Transverse colon (tissue), 4 donors: Measurements from ENCODE around the gene AGAP9. TPM values are rescaled to one million over a fixed set of nuclear protein-coding genes. Genes with fewer than 3 reads are reported as not detected.

Source experiments
- DNase-seq: peaks from one replicate; pipeline ENCODE4 v3.0.0-alpha.2; 2019
- H3K27ac ChIP-seq, 4 donors: fragments of 200-600 bp; sonication (generic); 2 replicates each; pipeline ENCODE4 v1.5.1; 2016 to 2018; ENCODE audit warnings: inconsistent platforms in 4 of 4
- H3K27me3 ChIP-seq: fragments of 200-600 bp; sonication (generic); 2 replicates; pipeline ENCODE4 v1.5.1; 2017; ENCODE audit warnings: inconsistent platforms
- H3K36me3 ChIP-seq, 4 donors: fragments of 200-600 bp; sonication (generic); 2 replicates each; pipeline ENCODE4 v1.5.1; 2017 to 2019; ENCODE audit warnings: inconsistent platforms in 4 of 4
- H3K4me1 ChIP-seq, 4 donors: fragments of 200-600 bp; sonication (generic); 2 replicates each; pipeline ENCODE4 v1.5.1; 2017 to 2020; ENCODE audit warnings: inconsistent platforms in 4 of 4
- H3K4me3 ChIP-seq, 4 donors: fragments of 200-600 bp; sonication (generic); 1 replicate in 1 of 4; 2 replicates in 3 of 4; pipeline versions ENCODE4 v1.5.1 to v1.6.1; 2017 to 2019; ENCODE audit warnings: inconsistent platforms in 4 of 4
- H3K9me3 ChIP-seq, 2 donors: fragments of 200-600 bp; sonication (generic); 2 replicates each; pipeline ENCODE4 v1.5.1; 2017 to 2019; ENCODE audit warnings: inconsistent platforms in 2 of 2
- CTCF ChIP-seq, 5 experiments: fragments of 200-600 bp in 3 of 5; fragments of 450-650 bp in 2 of 5; sonication (generic) in 3 of 5; IDR thresholded peaks; 1 replicate in 2 of 5; 2 replicates in 3 of 5; pipeline ENCODE4 v1.5.1; 2016 to 2017; ENCODE audit warnings: antibody characterized with exemption in 5 of 5, inconsistent platforms in 3 of 5, mild to moderate bottlenecking in 2 of 5, moderate library complexity in 1 of 5
- EP300 ChIP-seq: sonication (generic); formaldehyde crosslinking; IDR thresholded peaks from one replicate; pipeline ENCODE4 v1.6.1; 2017; ENCODE audit warnings: antibody characterized with exemption, low read depth
- POLR2A ChIP-seq: fragments of 450-650 bp; IDR thresholded peaks from one replicate; pipeline ENCODE4 v1.6.1; 2016; ENCODE audit warnings: antibody characterized with exemption, mild to moderate bottlenecking, moderate library complexity
- POLR2AphosphoS5 ChIP-seq, 3 donors: sonication (generic); formaldehyde crosslinking; IDR thresholded peaks; one replicate each; pipeline ENCODE4 v1.6.1; 2016; ENCODE audit warnings: antibody characterized with exemption in 3 of 3
- WGBS, 2 donors: methylation state at CpG; one replicate each; pipeline ENCODE4 v1.1.5; 2018; ENCODE audit warnings: low coverage in 1 of 2; 5-methylcytosine and 5-hydroxymethylcytosine counted together
- in situ Hi-C, 4 donors: fragments of 200-750 bp; cut with MboI; loops; one replicate each; pipeline versions ENCODE4 v1.15.0 to v1.15.1; 2017; ENCODE audit warnings: low sequenced_read_pairs in 3 of 4, low pct_ligation_motif_present in 1 of 4, low pct_unique_long_range_greater_than_20kb in 1 of 4
- intact Hi-C: fragments of 100-400 bp; cut with DNase I; formaldehyde crosslinking; loops from one replicate; pipeline ENCODE4 v1.15.1; 2023; ENCODE audit warnings: low total_unique reads
- total RNA-seq, 4 donors: library from RNA; depleted of rRNA; stranded (reverse); fragments of >200 nt; gene quantifications; one replicate each; pipeline ENCODE4 v1.1.0, GENCODE V29; 2016

Gene AGAP9
- total RNA-seq, 4 donors from 2014 or later = 2.0 to 18.6 (median 12.4) TPM

- no peak for DNase-seq
- H3K9me3 ChIP-seq = no peaks in the 10 kb centered on the region
- 71 to 76% methylated on average over 4 to 10 of the region's 10 CpGs for WGBS, 2 donors
- H3K4me3 ChIP-seq = no peak overlapping the region
- in situ Hi-C loops = no loop called here
- no peaks in the 10 kb centered on the region for H3K36me3 ChIP-seq
- no peaks in the 10 kb centered on the region for H3K27me3 ChIP-seq
- intact Hi-C loops = no loop called here
- no peak for TF ChIP-seq CTCF (IDR thresholded peaks at IDR 0.05)
- TF ChIP-seq POLR2A = no peak
- TF ChIP-seq EP300 = no peak
- TF ChIP-seq POLR2AphosphoS5 (IDR thresholded peaks at IDR 0.05) = no peak
- H3K27ac ChIP-seq = no peak overlapping the region
- H3K4me1 ChIP-seq = no peaks in the 10 kb centered on the region
Measured at GRCh38 chr10:47454008-47454779, 69.2 kb downstream of the AGAP9 start.

GRCh38 chr10:47453141-47454007 lies 70.1 kb downstream of the AGAP9 start:
- Histone ChIP-seq H3K36me3 (no peaks in the 10 kb centered on the region), H3K4me1 (no peaks in the 10 kb centered on the region), H3K27me3 (no peaks in the 10 kb centered on the region), H3K4me3 (no peak overlapping the region), H3K9me3 (no peaks in the 10 kb centered on the region), H3K27ac (no peak overlapping the region)
- 54 to 100% methylated on average over 1 to 7 of the region's 7 CpGs for WGBS, 2 donors
- TF ChIP-seq POLR2A (no peak), EP300 (no peak), POLR2AphosphoS5 (IDR thresholded peaks at IDR 0.05) (no peak), CTCF (IDR thresholded peaks at IDR 0.05) (no peak)
- DNase-seq = no peak
- intact Hi-C loops = no loop called here
- in situ Hi-C loops = no loop called here

- H3K4me3 ChIP-seq = no peak overlapping the region
- H3K27ac ChIP-seq = no peak overlapping the region
- no peaks in the 10 kb centered on the region for H3K4me1 ChIP-seq
- intact Hi-C loops (no loop called here), in situ Hi-C loops (no loop called here)
- DNase-seq = no peak
- TF ChIP-seq CTCF (IDR thresholded peaks at IDR 0.05) = no peak
- TF ChIP-seq POLR2A = no peak
- no peak for TF ChIP-seq POLR2AphosphoS5 (IDR thresholded peaks at IDR 0.05)
- H3K9me3 ChIP-seq = no peaks in the 10 kb centered on the region
- WGBS, 2 donors = 58% methylated on average over 11 of the region's 11 CpGs; no CpG with 5 or more reads in 1 of the 2 donors
- H3K36me3 ChIP-seq = no peaks in the 10 kb centered on the region
- no peaks in the 10 kb centered on the region for H3K27me3 ChIP-seq
Measured at GRCh38 chr10:47452495-47453140, 70.8 kb downstream of the AGAP9 start.

GRCh38 chr10:47451998-47452494 lies 71.4 kb downstream of the AGAP9 start:
- 83% methylated on average over 7 of the region's 7 CpGs; no CpG with 5 or more reads in 1 of the 2 donors for WGBS, 2 donors
- H3K9me3 ChIP-seq = no peaks in the 10 kb centered on the region
- no peaks in the 10 kb centered on the region for H3K36me3 ChIP-seq
- H3K27me3 ChIP-seq = no peaks in the 10 kb centered on the region
- in situ Hi-C loops (no loop called here), intact Hi-C loops (no loop called here)
- H3K4me3 ChIP-seq = no peak overlapping the region
- TF ChIP-seq EP300 (no peak), POLR2A (no peak), CTCF (IDR thresholded peaks at IDR 0.05) (no peak), POLR2AphosphoS5 (IDR thresholded peaks at IDR 0.05) (no peak)
- H3K27ac ChIP-seq = no peak overlapping the region
- no peak for DNase-seq
- H3K4me1 ChIP-seq = no peaks in the 10 kb centered on the region
